GM06990 (cell line): ENCODE measurements around the gene PPP1R37.

Experiments
- DNase-seq: peaks from one replicate; pipeline ENCODE4 v3.0.0-alpha.2; 2011; ENCODE audit not compliant: insufficient read length; ENCODE audit errors: extremely low read depth
- H3K27me3 ChIP-seq: replicated peaks from 2 replicates; pipeline ENCODE4 v1.6.0; 2011; ENCODE audit warnings: low read length; ENCODE audit not compliant: control insufficient read depth, insufficient read depth
- H3K36me3 ChIP-seq: 2 replicates; pipeline ENCODE4 v1.5.1; 2011; ENCODE audit warnings: low read length; ENCODE audit not compliant: control insufficient read depth, insufficient read depth
- H3K4me3 ChIP-seq: replicated peaks from 2 replicates; pipeline ENCODE4 v1.5.1; 2011; ENCODE audit warnings: low read depth, mild to moderate bottlenecking, control low read depth, low read length
- CTCF ChIP-seq: IDR thresholded peaks from 2 replicates; pipeline ENCODE4 v1.5.1; 2011; ENCODE audit warnings: low read length, control low read depth, mild to moderate bottlenecking, inconsistent platforms; ENCODE audit not compliant: insufficient read depth, poor library complexity, severe bottlenecking

PPP1R37 gene

GRCh38 chr19:45097776-45098520 is 5.0 kb downstream of the PPP1R37 start:
- no peak for TF ChIP-seq CTCF
- Histone ChIP-seq H3K36me3 (peaks cover 5% of the 10 kb centered on the region), H3K4me3 (no peak overlapping the region), H3K27me3 (no peaks in the 10 kb centered on the region)
- DNase-seq, result no peak

- DNase-seq, result no peak
- H3K4me3 ChIP-seq, result no peak overlapping the region
- no peak for TF ChIP-seq CTCF
- peaks cover 5% of the 10 kb centered on the region for H3K36me3 ChIP-seq
- H3K27me3 ChIP-seq, result no peaks in the 10 kb centered on the region
These were observed 5.8 kb downstream of the PPP1R37 start for GRCh38 chr19:45098521-45099466.

GRCh38 chr19:45099467-45100191 is 6.7 kb downstream of the PPP1R37 start:
- Histone ChIP-seq H3K27me3 (no peaks in the 10 kb centered on the region), H3K36me3 (peaks cover 5% of the 10 kb centered on the region), H3K4me3 (no peak overlapping the region)
- no peak for DNase-seq
- TF ChIP-seq CTCF, result no peak

- no peaks in the 10 kb centered on the region for H3K27me3 ChIP-seq
- no peak for DNase-seq
- TF ChIP-seq CTCF, result no peak
- peaks cover 5% of the 10 kb centered on the region for H3K36me3 ChIP-seq
- H3K4me3 ChIP-seq, result no peak overlapping the region
These were observed 7.2 kb downstream of the PPP1R37 start for GRCh38 chr19:45100201-45100600.

- DNase-seq, result no peak
- Histone ChIP-seq H3K4me3 (no peak overlapping the region), H3K36me3 (peaks cover 5% of the 10 kb centered on the region), H3K27me3 (no peaks in the 10 kb centered on the region)
- no peak for TF ChIP-seq CTCF
These were observed 7.9 kb downstream of the PPP1R37 start for GRCh38 chr19:45100846-45101252.
